Measurements from ENCODE around the gene PIK3R1. TPM values are rescaled to one million over a fixed set of nuclear protein-coding genes. Genes with fewer than 3 reads are reported as not detected.
A peak's percentile ranks its signal among the peaks of the same experiment; 100 is the strongest.

PIK3R1 gene
- total and polyA plus RNA-seq, 10 of the 15 experiments (the other 5 are each of a cell fraction or from before 2014, with no cell fraction given), result 7.8 to 38.4 (median 15.7) TPM

- TF ChIP-seq ZZZ3 (IDR thresholded peaks at IDR 0.05; ENCODE audit: control insufficient read depth, insufficient read length, low read depth), result no peak
- TF ChIP-seq USF1 (IDR thresholded peaks at IDR 0.05; ENCODE audit: borderline replicate concordance, extremely low read length, insufficient read depth, low read depth, low read length), result no peak
- peak; percentile 91; the same call in 1 of the 2 replicates for TF ChIP-seq TAF1 (IDR thresholded peaks at IDR 0.05; ENCODE audit: borderline replicate concordance, low read depth, low read length)
- no peak for TF ChIP-seq SUPT20H (IDR thresholded peaks at IDR 0.05; ENCODE audit: borderline replicate concordance, control insufficient read depth, low read depth, low read length)
- no peak for TF ChIP-seq ZBTB40 (IDR thresholded peaks at IDR 0.05; ENCODE audit: borderline replicate concordance)
- TF ChIP-seq SREBF1 (IDR thresholded peaks at IDR 0.05; ENCODE audit: low read length), result 0 out of 2 replicates have a peak, but pooled peaks have one; percentile 4
- peak; percentile 82 for TF ChIP-seq ZNF207 (IDR thresholded peaks at IDR 0.05; ENCODE audit: borderline replicate concordance)
- no peak for TF ChIP-seq TCF7 (IDR thresholded peaks at IDR 0.05; ENCODE audit: borderline replicate concordance)
- TF ChIP-seq IKZF1 (conservative IDR thresholded peaks at IDR 0.05), result peak; percentile 87
- TF ChIP-seq ZBTB4 (CRISPR knock-in tag; IDR thresholded peaks at IDR 0.05), result no peak
- peak; percentile 44; the same call in 1 of the 2 replicates for TF ChIP-seq BACH1 (IDR thresholded peaks at IDR 0.05; ENCODE audit: borderline replicate concordance)
- TF ChIP-seq PAX5 (IDR thresholded peaks at IDR 0.05; ENCODE audit: borderline replicate concordance, low read depth, low read length), result peak; percentile 67; the same call in 1 of the 2 replicates
- TF ChIP-seq HDGF (IDR thresholded peaks at IDR 0.05), result no peak
- peak; percentile 62; the same call in 1 of the 2 replicates for TF ChIP-seq ZNF24 (IDR thresholded peaks at IDR 0.05)
- TF ChIP-seq NBN (IDR thresholded peaks at IDR 0.05), result peak; percentile 70
- TF ChIP-seq RAD51 (IDR thresholded peaks at IDR 0.05), result no peak
Measured at GRCh38 chr5:68215208-68215897, at the start of gene PIK3R1 (continued).

Data from GM12878 (cell line).